Esophagus squamous epithelium (tissue), 4 donors: ENCODE data around the gene STAMBPL1.

Experiments
- POLR2A ChIP-seq, 4 donors: fragments of 450-650 bp; IDR thresholded peaks; one replicate each; pipeline ENCODE4 v1.6.1; 2017; ENCODE audit warnings: antibody characterized with exemption in 4 of 4, mild to moderate bottlenecking in 4 of 4, moderate library complexity in 3 of 4
- TF ChIP-seq, protein P1 (sequence below), 6 experiments: fragments of 450-650 bp in 4 of 6; fragments of 200-600 bp in 2 of 6; sonication (generic) in 2 of 6; IDR thresholded peaks; one replicate each; pipeline ENCODE4 v1.5.1; 2016 to 2019; ENCODE audit warnings: antibody characterized with exemption in 6 of 6, mild to moderate bottlenecking in 4 of 6, moderate library complexity in 4 of 6

DNA sequence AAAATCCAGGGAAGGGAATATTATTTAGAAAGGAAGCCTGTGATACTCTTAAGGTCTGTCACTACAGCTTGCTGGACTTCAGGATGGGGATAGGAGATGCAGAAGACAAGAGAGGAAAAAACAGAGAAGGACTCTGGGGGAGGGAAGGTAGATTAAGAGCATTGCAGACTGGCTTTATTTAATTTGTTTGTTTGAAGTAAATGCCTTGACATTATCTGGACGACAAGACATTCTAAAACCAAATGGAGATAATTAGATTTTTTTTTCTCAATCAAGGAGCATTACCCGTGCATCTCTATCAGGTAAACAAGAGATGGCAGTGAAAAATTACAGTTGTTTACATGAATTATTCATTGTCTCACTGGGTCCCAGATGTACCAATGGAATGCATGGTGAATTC is 48.2 kb downstream of the STAMBPL1 start:
- TF ChIP-seq, protein P1, sequence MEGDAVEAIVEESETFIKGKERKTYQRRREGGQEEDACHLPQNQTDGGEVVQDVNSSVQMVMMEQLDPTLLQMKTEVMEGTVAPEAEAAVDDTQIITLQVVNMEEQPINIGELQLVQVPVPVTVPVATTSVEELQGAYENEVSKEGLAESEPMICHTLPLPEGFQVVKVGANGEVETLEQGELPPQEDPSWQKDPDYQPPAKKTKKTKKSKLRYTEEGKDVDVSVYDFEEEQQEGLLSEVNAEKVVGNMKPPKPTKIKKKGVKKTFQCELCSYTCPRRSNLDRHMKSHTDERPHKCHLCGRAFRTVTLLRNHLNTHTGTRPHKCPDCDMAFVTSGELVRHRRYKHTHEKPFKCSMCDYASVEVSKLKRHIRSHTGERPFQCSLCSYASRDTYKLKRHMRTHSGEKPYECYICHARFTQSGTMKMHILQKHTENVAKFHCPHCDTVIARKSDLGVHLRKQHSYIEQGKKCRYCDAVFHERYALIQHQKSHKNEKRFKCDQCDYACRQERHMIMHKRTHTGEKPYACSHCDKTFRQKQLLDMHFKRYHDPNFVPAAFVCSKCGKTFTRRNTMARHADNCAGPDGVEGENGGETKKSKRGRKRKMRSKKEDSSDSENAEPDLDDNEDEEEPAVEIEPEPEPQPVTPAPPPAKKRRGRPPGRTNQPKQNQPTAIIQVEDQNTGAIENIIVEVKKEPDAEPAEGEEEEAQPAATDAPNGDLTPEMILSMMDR (IDR thresholded peaks at IDR 0.05): no peak
- no peak for TF ChIP-seq POLR2A (IDR thresholded peaks at IDR 0.05)
